Fibroblast of skin of scalp (primary cell): ENCODE data around the gene DHRSX.
"Not testable (repeated sequence)": the region's sequence is repeated elsewhere in the genome, so short reads cannot be mapped to it uniquely, and the experiment has no call there.

ENCODE experiments used
- DNase-seq: peaks from one replicate; pipeline ENCODE4 v3.0.0-alpha.2; 2013

The DHRSX gene

DNA sequence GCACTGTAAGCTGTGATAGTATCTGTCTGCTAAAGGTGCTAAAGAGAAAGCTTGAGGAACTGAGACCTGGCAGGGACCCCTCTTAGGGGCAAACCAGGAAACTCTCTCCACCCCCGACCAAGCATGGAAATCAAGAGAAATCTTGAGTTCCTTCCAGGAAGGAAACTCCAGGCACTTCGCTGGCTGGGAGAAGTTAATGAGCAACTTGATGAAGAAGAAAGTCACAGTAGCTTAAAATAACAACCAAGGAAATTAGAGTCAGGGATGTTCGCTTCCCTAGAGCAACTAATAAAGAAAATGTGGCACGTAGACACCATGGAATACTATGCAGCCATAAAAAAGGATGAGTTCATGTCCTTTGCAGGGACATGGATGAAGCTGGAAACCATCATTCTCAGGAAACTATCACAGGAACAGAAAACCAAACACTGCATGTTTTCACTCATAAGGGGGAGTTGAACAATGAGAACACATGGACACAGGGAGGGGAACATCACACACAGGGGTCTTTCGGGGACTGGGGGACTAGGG, 188.7 kb downstream of the DHRSX start:
- DNase-seq = not testable (repeated sequence)

DNA sequence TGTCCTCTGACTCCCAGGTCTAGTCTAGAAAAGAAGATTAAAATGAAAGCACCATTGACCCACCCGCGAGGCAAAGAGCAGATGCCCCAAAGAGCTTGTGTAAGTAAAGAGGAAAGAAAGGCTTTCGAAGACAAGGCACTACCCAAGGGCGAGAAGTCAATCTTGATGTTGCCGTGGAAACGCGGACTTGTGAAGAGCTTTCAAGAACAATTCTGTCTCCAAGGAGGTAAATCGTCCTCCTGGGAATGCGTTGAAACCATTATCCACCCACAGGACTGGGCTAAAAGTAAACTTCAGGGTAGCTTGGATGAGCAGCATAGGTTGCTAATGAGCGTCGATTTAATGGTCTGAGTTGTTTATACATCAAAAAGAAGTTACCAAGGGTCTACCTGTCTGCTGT, 189.3 kb downstream of the DHRSX start:
- no peak for DNase-seq

DNA sequence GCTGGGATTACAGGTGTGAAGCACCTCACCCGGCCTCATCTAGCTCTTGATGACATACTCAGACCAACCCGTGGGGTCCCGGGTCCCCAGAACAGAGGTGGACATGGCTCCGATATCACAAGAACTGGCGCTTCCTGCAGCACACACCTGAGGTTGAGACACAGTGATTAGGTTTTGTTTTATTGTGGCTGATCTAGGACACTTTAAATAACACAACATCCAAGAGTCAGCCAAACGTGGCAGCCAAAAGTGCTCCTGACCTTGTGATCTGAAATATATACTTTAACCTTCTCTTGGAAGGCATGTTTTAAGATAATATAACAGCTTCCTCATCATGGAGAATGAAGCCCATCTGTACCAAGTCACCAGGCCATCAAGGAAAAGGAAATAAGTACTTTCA, 198.9 kb downstream of the DHRSX start:
- DNase-seq = no peak

DNA sequence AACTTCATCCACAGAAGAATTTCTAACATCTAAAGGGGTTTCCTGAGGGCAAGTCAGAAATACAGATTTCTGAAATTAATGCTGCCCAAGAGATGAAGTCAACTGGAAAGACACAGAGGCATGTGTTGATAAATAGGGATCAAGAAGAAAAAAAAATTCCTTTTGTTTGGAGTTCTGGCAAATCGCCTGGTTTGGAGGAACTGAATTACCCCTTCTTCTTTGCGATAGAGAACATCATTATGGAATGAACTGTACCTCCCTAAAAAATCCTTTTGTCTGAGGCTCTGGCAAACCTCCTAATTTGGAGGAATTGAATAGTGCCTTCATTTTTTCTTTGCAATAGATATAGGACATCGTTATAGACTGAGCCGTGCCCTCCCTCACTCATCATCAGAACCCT, 200.9 kb downstream of the DHRSX start:
- no peak for DNase-seq

DNA sequence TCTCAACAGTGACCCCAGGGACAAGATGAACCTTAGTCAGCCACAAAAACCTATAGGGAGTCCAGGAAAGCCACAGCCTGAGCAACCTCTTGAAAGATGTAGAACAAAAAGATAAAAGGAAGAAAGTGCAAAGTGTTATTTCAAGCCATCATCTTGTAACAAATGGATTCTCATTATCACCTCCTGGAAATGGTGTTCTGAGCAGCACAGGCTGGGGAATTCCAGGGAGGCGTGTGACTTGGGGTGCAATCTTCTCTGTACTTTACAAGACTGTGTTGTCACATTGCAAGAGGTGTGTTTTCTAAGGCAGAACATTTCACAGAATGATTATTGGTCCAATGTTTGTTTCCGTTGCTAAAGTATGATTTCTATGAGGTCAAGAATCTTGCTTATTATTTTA, 214.0 kb downstream of the DHRSX start:
- no peak for DNase-seq

DNA sequence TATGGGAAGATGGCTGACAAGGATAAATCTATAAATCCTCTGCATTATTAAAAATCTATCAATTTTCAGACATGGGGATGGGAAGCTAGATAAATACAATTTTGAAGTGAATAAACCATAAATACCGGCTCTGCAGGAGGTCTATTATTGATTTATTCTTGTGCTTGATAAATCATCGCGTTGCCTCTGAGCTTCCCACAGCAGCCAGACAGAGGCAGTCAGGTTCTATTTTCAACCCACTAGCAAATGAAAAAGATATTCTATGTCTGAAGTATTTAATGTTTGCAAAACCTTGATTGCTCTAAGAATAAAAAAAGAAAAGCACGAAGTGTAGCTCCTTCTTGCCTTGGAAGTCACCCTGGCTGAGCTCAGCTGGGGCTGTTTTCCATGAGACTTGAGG, 216.2 kb downstream of the DHRSX start:
- no peak for DNase-seq

DNA sequence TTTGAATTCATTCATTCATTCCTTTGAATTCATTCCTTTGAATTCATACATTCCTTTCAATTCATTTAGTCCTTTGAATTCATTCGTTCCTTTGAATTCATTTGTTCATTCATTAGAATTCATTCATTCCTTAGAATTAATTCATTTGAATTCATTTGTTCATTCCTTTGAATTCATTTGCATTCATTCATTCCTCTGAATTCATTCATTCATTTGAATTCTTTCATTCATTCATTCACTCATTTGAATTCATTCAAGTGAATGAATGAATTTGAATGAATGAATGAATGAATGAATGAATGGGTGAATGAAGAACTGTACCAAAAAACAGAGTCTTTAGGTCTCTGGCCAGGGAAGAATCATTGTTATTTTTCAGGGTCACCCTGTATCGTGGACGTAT, 216.6 kb downstream of the DHRSX start:
- no peak for DNase-seq

DNA sequence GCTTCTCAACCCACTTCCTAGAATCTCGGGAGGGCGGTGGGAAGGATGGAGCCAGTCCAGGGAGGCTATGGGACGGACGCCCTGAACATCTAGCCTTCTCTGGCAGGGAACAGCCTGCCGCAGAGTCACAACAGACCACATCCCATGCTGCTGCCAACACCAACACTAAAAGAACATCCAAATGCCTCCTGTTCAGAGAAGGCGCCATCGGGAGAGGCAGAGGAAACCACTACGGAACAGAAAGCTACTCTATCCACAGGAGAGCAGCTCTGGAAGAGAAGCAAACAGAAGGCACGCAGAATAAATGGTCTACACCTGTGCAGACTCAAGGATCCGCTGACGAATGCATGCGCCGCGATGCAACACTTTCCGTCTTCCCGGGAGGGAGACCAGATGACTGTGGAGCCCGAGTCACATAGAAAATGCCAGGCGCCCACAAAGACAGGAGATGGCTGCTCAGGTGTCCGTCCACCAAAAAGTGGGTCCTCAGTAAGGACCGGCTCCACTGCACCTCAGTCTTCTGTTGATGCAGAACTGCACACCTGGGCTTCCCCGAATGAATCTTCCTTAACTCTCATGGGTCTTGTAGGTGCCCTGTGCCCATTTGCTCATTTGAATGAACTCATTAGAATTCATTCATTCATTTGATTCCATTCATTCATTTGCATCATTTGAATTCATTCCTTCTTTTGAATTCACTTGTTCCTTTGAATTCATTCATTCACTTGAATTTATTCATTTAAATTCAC, 217.5 kb downstream of the DHRSX start:
- no peak for DNase-seq

DNA sequence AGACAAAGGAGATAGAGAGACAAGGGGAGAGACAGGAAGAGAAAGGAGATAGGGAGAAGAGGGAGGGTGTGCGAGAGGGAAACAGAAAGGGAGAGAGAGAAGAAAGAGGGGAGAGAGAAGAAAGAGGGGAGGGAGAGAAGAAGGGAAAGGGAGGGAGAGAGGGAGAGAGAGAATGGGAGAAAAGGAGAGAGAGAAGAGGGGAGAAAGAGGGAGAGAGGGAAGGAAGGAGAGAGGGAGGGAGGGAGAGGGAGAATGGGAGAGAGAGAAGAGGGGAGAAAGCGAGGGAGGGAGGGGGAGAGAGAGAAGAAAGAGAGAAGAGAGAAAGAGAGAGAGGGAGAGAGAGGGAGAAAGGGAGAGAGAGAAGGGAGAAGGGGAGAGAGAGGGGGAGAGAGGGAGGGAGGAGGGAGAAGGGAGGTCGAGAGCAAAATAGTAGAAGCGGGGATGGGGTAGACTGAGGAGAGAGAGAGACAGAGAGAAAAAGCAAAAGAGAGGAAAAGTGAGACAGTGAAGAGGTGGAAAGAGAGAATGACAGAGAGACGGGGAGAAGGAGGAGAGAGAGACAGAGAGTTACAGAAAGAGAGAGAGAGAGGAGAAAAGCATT, 218.2 kb downstream of the DHRSX start:
- DNase-seq = no peak

DNA sequence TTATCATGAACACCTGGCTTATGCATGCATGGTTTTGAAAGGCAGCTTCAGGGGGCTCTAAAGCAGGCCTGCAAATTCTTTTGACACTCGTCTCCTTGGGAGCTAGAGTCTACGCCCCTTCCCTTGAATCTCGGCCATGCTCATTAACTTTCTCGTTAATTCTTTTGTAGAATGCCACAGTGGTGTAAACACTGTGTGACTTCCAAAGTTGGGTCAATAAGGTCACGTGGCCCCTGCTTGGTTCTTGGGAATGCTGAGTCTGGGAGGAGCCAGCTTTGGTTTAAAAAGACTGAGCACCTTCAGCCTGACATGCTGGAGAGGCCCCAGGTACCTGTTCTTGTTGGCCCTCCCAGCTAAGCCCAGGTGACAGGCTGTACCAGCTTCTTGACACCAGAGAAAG, 228.4 kb downstream of the DHRSX start:
- DNase-seq = no peak

DNA sequence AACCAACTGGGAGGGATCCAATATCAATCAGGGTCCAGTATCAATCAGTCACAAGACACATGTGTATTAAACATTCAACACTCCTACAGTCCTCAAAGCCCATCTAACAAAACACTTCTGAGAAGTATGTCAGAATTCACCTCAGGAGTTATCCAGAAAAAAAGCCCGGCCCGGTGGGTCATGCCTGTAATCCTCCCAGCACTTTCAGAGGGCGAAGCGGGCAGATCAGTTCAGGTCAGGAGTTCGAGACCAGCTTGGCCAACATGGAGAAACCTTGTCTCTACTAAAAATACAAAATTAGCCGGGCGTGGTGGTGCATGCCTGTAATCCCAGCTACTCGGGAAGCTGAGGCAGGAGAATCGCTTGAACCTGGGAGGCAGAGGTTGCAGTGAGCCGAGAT, 229.2 kb downstream of the DHRSX start:
- not testable (repeated sequence) for DNase-seq

DNA sequence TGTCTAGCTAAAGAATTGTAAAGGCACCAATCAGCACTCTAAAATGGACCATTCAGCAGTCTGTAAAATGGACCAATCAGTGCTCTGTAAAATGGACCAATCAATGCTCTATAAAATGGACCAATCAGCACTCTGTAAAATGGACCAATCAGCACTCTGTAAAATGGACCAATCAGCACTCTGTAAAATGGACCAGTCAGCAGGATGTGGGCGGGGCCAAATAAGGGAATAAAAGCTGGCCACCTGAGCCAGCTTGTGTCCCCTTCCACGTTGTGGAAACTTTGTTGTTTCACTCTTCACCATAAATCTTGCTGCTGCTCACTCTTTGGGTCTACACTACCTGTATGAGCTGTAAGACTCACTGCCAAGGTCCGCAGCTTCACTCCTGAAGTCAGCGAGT, 230.0 kb downstream of the DHRSX start:
- DNase-seq = not testable (repeated sequence)

DNA sequence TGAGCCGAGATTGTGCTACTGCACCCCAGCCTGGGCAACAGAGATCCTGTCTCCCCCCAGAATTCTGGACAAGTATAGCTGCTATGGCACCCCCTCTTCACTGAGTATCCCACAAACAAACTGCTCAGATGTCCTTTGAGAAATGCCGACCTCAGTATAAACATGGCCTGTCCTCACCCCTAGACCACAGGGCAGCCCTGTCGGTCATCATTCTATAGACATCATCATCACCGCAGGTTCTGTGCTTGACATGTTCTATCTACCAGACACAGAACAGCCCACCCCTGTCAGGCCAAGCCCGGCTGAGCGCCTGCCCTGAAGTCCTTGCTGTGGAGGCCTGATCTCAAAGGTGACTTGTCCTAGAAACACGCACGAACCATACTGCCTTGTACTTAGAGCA, 232.9 kb downstream of the DHRSX start:
- DNase-seq = no peak

DNA sequence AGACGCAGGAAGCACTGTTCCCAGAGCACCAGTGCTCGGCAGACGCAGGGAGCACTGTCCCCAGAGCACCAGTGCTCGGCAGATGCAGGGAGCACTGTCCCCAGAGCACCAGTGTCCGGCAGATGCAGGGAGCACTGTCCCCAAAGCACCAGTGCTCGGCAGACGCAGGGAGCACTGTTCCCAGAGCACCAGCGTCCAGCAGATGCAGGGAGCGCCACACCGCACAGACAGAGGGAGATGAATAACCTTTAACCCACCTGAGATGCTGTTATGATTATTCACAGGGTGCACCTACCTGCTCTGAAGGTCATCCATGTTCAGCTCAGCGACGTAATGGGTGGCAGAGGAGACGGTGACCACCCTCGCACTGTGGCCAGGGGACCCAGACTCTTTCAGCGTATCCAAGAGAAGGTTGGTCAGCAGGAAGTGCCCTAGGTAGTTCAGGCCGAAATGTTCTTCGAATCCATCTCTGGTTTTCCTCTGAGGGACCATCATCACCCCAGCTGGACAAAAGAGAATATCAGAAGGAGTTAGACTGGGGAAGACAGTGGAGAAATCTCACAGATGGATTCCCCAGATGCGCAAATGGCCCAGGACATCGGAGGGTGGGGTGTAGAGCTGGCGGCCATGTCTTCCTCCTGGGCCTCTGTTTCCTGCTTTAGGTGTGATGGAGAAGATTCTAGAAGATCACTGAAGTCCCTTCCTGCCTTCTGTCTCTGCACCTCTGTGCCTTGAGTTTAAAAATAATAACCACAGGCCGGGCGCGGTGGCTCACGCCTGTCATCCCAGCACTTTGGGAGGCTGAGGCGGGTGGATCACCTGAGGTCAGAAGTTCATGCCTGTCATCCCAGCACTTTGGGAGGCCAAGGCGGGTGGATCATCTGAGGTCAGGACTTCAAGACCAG, 234.1 kb downstream of the DHRSX start:
- no peak for DNase-seq

DNA sequence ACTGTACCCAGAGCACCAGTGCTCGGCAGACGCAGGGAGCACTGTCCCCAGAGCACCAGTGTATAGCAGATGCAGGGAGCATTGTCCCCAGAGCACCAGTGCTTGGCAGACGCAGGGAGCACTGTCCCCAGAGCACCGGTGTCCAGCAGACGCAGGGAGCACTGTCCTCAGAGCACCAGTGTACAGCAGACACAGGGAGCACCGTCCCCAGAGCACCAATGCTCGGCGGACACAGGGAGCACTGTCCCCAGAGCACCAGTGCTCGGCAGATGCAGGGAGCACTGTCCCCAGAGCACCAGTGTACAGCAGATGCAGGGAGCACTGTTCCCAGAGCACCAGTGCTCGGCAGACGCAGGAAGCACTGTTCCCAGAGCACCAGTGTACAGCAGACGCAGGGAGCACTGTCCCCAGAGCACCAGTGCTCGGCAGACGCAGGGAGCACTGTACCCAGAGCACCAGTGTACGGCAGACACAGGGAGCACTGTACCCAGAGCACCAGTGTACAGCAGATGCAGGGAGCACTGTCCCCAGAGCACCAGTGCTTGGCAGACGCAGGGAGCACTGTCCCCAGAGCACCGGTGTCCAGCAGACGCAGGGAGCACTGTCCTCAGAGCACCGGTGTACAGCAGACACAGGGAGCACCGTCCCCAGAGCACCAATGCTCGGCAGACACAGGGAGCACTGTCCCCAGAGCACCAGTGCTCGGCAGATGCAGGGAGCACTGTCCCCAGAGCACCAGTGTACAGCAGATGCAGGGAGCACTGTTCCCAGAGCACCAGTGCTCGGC, 234.9 kb downstream of the DHRSX start:
- not testable (repeated sequence) for DNase-seq

DNA sequence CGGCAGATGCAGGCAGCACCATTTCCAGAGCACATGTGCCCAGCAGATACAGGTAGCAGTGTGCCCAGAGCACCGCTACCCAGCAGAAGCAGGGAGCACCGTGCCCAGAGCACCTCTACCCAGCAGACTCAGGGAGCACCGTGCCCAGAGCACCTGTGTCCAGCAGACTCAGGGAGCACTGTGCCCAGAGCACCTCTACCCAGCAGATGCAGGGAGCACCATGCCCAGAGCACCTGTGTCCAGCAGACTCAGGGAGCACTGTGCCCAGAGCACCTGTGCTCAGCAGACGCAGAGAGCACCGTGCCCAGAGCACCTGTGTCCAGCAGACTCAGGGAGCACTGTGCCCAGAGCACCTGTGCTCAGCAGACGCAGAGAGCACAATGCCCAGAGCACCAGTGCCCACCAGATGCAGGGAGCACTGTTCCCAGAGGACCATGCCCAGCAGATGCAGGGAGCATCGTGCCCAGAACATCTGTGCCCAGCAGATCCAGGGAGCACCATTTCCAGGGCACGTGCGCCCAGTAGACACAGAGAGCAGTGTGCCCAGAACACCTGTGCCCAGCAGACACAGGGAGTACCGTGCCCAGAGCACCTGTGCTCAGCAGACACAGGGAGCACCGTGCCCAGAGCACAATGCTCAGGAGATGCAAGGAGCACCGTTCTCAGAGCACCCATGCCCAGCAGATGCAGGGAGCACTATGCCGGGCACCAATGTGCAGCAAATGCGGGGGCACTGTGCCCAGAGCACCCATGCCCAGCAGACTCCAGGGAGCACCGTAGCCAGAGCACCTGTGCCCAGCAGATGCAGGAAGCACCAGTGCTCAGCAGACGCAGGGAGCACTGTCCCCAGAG, 236.4 kb downstream of the DHRSX start:
- no peak for DNase-seq

DNA sequence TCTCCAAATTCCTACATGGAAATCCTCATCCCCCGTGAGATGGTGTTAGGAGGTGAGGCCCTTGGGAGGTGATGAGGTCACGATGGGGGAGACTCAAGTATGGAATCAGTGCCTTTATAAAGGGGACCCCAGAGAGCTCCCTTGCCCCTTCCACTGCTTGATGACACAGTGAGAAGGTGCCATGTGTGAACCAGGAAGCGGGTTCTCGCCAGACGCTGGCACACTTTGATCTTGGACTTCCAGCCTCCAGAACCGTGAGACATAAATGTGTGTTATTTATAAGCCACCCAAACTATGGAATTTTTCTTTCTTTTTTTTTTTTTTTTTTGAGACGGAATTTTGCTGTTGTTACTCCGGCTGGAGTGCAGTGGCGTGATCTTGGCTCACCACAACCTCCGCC, 237.6 kb downstream of the DHRSX start:
- no peak for DNase-seq

DNA sequence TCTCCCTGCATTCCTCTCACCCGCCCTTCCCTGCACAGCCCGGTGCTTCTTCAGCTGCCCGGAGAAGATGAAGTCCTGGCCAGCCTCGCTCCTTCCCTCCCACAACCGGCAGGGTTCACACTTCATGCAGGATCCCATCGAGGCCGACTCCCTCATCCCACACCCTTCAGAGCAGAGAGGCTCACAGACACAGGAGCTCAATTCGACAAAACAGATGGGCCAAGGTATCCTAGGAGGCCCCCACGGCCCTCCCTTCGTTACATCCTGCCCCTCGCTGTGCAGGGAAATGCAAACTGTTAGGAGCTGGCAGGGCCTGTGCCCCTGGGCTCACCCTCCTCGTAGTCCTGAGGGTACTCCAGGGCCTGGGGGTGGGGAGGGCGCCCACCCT, 238.1 kb downstream of the DHRSX start:
- no peak for DNase-seq

DNA sequence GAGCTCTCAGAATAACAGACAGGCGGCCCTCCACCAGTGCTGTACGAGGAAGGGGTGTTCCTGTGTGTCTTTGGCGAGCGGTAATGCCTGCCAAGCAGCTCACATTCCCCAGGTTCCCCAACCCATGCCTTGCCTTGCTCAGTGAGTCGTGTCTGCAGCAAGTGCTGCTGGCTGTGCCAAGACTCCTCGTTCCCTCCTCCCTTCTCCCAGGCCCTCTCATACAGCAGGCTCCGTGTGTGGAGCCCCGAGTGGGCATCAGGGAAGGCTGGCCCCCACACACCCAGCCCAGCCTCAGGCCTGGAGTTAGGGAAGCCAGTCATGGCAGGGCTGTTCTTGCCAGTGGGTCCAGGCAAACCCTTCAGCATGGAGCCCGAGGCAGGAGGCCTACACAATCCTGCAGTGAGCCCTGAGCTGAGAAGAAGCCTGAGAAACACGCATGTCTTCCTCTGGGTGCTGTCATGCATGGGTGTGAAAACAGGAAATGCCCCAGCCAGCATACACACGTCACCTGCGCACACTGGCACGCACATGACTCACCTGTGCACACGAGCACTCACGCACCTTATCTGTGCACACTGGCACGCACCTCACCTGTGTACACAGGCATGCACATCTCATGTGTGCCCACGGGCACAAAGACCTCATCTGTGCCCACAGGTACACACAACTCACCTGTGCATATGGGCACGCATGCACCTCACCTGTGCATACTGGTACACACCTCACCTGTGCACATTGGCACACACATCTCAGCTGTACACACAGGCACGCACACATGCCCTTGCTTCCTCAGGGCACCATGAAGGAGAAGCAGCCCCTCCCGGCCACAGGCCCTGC, 238.7 kb downstream of the DHRSX start:
- no peak for DNase-seq

DNA sequence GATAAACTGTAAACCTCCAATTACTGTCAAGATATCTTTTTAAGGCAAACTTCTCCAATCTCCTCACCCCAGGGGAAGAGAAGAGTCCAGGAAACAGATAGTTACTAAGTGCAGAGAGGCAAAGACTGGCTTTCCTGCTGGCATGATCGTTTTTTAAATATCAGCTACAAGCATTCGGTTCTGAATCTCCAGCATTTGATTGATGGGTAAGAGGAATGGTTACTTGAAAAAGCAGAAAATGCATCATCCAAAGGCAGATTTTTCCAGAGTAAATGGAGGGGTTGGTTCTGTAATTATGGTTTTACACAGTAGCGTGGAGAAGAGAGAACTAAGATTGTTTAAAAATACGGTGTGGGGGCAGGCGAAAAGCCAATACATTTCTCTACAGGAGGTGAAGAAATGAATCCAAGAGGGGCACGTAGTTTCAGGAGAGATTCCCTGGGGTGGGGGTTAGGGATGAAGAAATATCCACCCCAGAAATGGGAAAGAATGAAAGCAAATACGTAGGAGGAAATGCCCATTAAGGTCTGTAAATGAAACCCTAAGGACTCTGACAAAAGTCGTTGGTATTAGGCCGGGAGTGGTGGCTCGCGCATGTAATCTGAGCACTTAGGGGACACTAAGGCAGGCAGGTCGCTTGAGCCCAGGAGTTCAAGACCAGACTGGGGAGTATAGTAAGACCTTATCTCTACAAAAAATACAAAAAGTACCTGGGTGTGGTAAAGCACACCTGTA, 248.3 kb downstream of the DHRSX start:
- DNase-seq = no peak
